ENCODE data around the gene HDAC9.
"Not testable (repeated sequence)": the region's sequence is repeated elsewhere in the genome, so short reads cannot be mapped to it uniquely, and the experiment has no call there.

HDAC9 gene

DNA sequence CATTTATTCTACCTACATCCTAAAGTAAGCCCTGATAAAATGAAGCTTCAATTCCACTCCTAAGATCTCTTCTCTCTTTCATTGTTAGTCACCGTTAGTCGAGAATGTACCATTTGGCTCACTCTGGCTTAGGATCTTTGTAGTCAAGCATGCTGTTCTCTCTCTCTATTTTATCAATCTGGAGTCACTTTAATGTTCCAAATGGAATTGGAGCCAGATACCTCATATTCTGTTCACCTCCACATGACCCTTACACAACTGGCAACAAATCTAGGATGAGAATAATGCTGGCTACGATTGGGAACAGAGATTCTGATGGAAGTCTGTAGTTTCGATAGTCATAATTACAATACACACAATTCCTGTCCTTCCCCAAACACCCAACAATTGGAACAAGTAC lies 408.1 kb downstream of the HDAC9 start:
- DNase-seq: no peak

DNA sequence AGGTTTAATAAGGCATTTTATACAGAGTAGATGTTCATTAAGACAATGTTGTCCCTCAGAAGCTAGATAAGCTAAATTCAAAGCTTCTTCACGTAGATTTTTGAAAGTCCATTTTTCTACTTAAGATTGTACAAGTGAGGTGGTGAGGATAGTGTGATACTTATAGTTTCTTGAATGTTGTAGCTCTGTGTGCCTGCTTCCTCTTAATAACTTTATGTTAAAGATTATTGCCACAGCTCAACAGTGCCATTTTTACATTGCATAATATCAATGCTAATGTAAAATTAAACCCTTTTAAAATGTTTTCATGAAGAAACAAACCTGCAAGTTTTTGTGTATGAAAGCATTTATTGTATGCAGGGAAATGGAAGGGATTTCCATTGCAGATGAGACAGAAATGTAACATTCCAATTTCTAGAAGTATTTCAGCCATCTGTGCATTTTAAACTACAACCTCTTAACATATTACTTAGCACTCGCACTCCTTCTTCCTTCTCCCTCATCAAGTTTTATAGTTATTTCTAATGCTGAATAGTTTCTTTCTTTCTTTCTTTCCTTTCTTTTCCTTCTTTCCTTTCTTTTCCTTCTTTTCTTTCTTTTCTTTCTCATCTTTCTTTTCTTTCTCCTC lies 409.9 kb downstream of the HDAC9 start:
- no peak for DNase-seq

DNA sequence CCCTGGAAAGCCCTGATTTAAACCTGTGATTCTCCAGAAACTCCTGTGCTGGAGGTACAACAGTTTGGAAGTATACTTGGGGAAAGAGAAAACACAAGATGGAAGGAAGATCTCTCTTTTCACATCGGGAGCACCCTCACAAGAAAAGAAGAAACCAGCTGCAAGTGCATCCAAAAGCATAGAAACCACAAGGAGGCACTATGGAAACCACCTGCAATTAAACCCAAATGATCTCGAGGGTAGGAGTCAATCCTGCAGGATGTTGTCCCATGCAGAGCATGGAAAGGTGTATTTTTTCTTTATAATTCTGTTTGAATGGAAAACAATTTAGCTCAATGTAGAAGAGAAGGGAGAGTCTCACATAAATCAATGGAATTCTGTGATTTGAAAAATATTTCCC lies 411.4 kb downstream of the HDAC9 start:
- DNase-seq: no peak

DNA sequence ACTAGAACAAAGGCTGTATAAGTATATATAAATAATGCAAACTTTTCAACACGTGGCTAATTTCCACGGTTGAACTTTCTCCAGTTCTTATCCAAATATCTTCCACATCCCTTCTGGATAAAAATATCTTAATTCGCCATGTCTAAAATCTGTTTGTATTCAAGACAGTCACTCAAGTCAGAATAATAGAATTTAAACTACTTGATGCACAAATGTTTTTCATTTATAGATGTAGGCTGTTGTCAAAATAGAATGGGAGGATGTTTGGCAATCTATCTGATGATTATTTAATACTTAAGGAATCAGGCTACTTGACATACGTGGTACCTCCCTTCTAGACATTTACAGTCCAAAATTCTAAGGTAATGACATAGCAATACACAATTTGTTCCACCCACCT lies 417.6 kb downstream of the HDAC9 start:
- DNase-seq: no peak

DNA sequence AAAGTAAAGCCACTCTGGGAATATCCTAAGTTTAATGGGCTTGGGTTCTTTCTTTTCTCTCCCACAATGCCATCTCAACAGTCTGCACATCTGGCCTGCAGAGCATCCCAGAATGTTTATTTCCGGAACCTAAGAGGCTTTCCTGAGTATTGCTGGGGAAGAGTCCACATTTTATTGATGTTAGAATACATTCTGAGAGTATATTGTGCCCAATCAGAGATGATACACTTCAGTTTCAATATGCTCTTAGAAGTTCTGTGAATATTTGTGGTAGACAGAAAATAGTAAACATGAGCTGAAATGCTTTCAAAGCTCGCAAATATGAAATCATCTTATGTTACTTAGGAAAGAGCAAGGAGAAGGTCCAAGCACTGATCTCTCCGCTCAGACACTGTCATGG lies 421.3 kb downstream of the HDAC9 start:
- no peak for DNase-seq

DNA sequence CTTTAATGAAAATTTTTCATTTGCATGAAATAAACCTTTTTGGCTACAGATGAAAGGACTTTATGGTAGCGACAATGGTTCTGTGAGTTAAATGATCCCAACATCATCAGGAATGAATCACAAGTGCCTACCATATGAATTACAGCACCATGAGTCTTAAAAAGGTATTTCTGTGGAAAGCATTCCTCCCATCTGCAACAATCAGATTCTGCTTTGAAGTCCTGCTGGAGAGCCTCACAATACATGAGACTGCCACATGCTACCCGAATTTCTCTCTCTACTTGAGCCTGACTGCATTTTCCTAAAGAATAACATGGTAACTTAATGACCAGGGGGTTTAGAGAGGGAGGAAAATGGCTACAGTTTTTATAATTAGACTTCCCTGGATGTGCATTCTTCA lies 431.6 kb downstream of the HDAC9 start:
- no peak for DNase-seq

DNA sequence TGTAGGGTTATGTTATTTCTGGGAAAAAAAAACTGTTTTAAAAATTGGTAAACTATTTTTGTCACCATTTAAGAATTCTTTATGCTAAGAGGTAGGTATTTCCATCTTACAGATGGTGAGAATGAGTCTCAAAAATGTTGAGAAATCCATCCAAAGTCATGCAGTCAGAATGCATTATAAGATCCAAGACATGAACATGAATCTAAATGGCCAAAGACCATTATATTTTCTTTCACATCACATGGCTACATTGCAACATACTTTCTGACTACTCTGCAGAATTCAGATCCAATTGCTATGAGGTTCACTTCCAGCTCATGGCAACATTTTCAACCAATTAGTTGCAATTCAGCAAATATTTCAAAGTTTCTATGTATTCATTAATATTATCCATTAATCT lies 440.7 kb downstream of the HDAC9 start:
- DNase-seq: no peak

DNA sequence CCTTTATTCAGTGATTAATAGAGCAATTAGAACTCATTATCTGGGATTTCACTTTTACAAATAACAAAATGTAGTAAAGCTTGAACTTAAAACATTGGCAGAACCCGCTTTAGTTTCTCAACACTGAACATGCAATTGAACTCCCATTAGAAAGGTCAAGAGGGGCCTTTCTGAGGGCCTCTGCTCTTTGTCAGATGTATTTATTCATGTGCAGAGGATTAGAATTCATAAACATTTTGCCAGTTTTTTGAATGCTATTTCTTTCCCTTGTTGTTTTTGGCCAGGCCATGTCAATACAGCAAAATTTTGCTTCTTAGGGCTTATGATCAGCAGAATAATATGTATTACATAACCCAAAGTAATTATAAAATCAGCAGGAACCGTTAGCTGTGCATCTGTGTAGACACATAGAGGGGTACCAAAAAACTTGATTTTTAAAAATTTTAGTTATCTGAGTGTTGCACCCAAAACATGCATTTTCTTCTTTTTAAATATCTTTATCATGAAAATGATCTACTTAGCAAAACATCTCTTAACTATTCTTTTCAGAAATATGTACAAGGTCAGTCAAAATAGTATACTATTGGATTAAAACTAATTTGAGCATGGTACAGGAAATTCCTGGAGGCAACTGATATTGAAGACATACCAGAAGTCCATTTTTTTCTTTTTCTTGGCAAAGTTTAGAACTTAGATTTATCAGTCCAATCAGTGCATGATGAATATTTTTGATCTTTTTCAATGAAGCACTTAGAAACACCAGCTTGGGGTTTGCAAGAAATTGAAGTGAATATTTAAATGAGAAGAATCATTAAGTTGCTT lies 444.4 kb downstream of the HDAC9 start:
- no peak for DNase-seq

DNA sequence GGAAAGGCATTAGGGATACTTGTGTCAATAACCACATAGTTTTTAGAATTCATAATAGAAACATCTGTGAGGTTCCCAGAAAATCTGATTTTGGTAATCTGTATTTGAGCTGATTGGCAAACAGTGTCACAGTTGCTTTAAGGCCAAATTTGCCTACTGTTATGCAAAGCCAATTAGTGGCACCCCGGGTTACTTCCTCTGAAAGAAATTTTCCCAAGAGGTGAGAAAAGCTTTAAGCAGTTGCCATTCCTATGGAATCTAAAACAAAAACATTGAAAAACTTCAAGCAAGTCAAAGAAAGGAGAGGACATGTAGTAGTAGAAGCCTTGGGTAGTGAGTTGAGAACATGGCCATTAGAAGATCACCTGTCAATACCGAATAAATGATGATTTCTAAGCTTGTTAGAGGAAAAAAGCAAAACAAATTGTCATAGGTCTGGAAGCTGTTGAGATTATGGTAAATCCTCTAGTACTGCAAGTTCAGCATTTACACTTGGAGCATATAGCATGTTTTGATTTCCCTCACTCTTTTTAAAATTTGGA lies 445.1 kb downstream of the HDAC9 start:
- no peak for DNase-seq

DNA sequence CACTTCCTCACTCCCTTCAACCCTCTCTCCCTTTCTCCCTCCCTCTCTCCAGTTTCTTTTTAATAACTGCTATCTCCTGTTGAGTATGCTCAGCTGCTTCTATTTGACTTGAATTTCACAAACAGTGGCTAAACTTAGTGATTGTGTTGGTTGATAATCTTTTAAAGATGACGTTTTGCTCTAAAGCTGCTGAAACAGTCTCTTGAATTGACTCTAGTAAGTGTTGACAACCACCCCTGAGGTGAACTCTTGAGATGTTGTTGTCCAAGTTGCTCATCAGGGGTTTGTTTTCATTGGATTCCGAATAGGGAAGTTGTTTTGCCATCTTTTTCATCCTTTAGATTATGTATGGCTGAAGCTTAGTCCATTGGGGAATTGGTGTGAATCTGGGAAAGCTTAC lies 445.7 kb downstream of the HDAC9 start:
- no peak for DNase-seq

DNA sequence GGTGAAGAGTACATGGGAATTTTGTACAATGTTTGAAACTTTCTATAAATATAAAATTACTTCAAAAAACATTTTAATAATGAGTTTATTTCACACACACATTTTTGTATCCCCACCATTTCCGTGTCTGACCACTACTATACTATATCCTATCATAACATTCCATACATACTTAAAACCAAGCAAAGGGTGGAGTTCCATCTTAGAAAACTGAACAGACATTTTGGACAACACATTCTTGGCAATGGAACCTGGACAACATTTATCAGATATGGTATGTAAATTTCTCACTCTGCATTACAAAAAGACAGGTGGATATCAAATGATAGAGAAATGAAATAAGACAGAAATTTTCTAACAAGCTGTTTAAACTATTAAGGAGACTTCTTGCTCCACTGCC lies 453.0 kb downstream of the HDAC9 start:
- no peak for DNase-seq

DNA sequence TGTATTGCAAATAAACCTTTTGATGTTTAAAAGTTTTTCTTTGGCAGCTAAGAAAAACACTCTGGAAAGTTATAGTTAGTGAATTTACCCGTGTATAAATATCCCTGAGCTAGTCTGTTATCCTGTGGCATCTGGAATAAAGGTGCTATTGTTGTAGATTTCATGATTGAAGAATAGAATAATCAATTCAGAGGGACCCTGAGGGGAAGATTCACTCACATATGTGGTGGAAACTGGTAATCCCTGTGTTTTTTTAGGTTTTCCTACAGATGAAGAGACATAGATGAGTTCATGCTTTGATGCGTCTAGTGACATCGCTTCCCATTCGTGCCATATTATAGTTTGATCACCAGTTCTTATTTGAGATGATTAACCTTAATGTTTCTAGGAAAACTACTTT lies 457.3 kb downstream of the HDAC9 start:
- DNase-seq: no peak

DNA sequence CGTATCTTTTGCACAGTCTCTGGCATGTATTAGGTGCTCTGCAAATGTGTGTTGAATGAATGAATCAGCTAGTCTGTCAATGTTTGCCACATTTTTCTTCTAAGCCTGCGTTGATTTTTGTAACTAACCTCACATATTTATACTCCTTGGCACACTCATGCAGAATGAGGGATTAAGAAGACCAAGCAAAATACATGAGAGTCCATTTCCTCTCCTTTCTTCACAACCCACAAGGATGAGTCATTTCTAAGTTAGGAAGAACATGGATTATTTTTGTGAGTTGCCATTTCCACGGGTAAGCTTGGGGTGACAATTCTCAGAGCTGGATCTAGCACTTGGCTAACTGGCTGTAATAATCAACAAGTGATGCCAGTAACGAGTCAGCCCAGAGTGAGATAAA lies 463.1 kb downstream of the HDAC9 start:
- no peak for DNase-seq

DNA sequence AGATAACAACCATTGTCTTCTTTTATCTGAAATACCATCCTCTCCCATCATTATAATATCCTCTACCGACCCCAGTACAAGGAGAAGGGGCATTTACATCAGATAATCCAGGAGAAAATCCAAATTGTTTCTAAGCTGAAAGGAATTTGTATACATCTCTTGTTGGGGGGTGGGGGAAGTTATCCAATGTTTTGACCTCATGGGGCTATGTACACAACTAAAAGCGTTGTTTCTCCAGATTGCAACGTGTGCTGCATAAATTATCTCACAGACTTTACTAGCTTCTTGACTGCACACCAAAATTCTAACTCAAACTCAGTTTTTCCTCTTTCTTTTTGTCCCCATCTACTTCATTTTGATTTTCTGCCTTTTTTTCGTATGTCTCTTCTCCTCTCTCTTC lies 465.2 kb downstream of the HDAC9 start:
- DNase-seq: no peak

DNA sequence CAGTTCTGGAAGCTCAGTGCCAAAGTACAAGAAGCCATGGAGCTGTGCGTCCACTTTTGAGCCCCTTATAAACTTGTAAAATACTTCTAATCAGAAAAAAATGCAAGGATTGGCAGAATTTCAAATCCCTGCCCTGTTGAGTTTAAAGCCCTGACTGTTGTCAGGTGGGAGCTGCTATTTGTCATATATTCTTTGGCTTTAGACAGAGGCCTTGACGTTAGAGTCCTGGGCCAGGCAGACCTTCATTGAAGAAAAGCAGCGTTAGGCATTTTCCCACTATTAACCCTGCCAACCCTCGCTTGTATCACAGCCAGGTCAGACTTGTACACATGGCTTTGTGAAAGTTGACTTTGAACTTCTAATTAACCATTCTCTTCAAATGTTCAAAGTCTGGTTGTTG lies 466.5 kb downstream of the HDAC9 start:
- no peak for DNase-seq

DNA sequence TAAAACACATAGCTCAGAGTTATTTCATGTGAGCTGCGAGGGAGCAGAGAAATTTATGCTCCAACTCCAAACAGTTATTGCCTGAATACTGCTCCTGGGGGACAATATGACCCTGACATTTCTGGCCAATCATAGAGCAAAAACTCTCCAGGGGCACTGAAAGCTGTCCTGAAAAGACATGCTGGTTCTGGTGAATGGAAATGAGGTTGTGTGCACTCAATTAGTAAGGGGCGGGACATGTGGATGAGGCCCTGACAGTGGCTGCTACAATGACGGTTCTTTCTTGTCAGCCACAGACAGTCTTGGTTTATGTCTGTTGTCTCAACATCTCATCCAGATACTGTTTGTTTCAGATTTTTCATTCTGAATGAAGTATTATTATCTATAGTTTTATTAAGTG lies 470.1 kb downstream of the HDAC9 start:
- no peak for DNase-seq

DNA sequence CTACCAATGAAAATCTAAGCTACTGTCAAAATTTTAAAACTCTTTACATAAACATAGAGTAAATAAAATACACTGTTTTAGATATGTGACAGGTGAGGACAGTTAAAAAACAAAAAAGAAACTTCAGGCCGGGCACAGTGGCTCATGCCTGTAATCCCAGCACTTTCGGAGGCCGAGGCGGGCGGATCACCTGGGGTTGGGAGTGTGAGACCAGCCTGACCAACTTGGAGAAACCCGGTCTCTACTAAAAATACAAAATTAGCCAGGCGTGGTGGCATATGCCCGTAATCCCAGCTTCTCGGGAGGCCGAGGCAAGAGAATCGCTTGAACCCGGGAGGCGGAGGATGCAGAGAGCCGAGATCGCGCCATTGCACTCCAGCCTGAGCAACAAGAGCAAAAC lies 472.2 kb downstream of the HDAC9 start:
- not testable (repeated sequence) for DNase-seq

DNA sequence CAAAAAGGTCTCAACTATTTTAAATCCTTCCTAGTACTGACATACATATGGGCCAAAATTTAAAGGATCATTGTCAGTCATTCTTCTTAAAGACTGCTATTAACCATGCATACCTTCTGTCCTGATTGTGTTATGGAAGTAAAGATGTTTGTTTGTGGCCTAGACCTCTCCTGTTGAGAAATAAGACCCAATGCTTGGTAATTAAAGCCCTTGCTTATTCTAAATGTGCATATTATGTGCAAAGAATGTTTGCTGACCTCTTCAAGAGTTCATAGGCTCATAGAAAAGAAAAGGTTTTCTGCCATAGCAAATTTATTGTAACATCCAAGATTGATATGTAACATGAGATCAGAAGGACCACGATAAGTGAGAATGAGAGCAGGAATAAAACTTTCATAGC lies 476.3 kb downstream of the HDAC9 start:
- no peak for DNase-seq

DNA sequence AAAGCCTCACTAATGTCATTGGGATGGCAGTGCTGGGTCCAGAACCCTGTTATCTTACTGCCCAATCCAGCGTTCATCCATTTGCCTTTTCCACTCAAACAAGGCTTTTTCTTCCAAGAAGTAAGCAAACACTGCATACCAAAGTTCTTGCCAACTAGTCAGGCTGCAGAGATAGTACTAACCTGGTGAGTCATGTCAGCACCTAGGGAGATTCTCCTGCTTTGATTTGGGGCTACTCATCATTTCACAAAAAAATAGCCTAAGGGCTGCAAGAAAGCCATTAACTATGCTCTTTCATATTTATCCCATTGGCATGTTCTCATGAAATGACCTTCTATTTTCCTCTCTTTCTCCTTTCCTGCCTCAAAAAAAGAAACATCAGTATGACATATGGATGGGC lies 479.3 kb downstream of the HDAC9 start:
- DNase-seq: no peak

DNA sequence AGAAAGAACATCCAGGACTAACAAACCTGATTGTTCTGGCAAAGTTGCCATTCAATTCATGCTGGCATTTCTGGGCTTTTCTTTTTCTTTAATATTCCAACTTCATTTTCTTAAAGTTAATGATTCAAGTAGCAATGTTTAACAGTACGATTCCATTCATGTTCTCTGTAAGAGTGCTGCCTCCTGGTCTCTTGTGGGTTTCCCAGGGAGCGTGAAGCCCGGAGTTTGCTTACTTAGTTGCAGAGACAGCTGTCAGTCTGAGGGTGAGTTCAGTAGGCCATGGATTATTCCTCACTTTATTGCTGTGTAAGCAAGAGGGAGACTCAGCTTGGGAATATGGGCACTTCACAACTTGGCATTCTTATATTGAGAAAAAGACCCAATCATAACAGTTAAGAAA lies 479.7 kb downstream of the HDAC9 start:
- DNase-seq: no peak

DNA sequence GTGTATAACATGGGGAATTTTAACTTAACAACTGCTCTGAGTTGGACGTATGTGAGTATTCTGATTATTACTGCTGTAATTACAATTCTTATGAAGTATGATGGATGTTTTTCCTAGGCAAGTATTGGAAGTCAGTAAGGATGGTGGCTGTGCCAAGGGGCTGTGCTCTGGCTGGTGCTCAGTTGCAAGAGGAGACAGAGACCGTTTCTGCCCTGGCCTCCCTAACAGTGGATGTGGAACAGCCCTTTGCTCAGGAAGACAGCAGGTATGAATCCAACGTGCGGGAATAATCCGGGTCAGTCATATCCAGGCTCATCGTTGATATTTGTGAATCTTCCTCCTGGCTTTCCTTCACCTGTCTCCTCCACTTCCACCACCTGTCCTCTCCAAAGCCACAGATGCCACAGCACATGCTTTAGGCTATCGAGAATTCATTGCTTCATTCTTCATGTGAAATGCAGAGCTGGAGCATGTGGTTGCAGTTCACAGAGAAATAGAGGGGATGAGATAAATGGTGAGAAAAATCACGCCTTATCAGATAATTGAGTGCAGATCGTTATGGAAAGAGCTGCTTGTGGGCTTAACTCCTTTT lies 480.2 kb downstream of the HDAC9 start:
- no peak for DNase-seq

DNA sequence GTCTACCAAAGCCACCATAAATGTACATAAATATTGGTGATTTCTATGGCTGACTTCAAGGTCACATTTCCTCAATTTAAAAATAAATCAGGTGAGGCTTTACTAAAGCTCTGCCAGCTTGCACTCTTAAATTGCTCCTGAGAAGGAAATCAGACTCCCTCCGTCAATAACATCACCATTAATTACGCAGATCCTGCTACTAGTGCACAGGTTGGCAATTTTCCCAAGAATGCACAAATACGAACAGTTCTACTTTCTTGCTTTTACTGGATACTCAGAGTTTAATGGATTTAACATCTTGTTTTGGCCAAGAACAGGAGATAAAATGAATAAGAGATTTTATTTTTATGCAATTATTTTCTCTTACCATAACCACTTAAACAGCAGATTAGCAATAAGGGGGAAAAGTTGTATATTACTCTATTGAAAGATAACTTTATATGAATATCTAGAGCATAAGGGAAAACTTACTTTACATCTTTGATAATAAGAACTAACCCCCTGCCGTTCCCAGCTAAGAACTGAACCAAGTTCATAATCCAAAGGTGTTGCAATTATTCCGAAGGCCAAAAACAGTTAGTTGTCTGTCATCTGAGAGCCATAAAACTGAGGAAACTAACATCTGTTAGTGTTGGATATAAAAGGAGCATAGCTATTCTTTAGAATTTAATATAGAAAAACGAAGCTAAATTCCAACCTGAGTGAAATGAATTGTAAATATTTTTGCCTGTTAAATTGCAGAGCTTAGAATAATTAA lies 481.3 kb downstream of the HDAC9 start:
- DNase-seq: no peak

DNA sequence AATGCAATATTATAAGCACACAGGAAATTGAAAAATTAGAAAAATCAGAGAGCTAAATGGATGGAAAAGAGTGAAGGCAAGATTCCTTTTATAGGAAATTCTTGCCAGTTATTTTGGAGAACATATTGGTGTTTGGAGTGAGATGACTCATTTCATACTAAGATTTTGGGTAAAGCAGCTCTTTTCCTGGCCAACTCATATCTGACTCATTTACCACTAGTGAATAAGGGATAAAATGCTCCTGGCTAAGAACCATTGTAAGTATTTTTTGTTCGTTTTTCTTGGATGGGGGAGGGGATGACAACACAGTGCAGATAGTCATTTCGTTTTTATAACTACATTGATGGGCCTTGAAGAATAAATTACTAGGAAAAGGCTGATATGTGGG lies 482.6 kb downstream of the HDAC9 start:
- no peak for DNase-seq

DNA sequence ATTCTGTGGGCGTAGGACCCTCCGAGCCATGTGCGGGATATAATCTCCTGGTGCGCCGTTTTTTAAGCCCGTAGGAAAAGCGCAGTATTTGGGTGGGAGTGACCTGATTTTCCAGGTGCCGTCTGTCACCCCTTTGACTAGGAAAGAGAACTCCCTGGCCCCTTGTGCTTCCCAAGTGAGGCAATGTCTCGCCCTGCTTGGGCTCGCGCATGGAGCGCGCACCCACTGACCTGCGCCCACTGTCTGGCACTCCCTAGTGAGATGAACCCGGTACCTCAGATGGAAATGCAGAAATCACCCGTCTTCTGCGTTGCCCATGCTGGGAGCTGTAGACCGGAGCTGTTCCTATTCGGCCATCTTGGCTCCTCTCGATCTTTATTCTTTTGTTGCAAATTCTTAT lies 495.2 kb downstream of the HDAC9 start:
- DNase-seq: not testable (repeated sequence)

Data from GF-D8 (cell line).